H1 (cell line): ENCODE measurements around the gene SPATA25. TPM values are rescaled to one million over a fixed set of nuclear protein-coding genes. Genes with fewer than 3 reads are reported as not detected.

ENCODE experiments used
- CTCF ChIA-PET: fragments of 300-600 bp; sonication (Branson Sonifier 250); formaldehyde crosslinking; loops from one replicate; lab custom pipeline; 2021; ENCODE audit not compliant: partially characterized antibody; lab: Charles Lee
- POLR2A ChIA-PET: fragments of 300-600 bp; sonication (Branson Sonifier 250); formaldehyde crosslinking; loops from one replicate; lab custom pipeline; 2021; ENCODE audit warnings: inconsistent platforms; ENCODE audit not compliant: partially characterized antibody; lab: Charles Lee
- DNase-seq, 2 experiments: peaks; one replicate each; pipeline versions ENCODE4 v3.0.0 to v3.0.0-alpha.2; 2010 to 2022; ENCODE audit warnings: low spot score in 2 of 2, low read depth in 1 of 2, mixed read lengths in 1 of 2
- FAIRE-seq: peaks from 2 replicates; lab custom pipeline; 2011; peaks lifted over from hg19 to GRCh38; lab: Jason Lieb, UNC
- H2AFZ ChIP-seq: 2 replicates; pipeline ENCODE4 v1.8.1; 2012; ENCODE audit warnings: low read length, inconsistent platforms
- H2AK5ac ChIP-seq: 2 replicates; pipeline ENCODE4 v1.6.1; 2013; ENCODE audit warnings: low read depth, low read length
- H2BK120ac ChIP-seq: replicated peaks from 2 replicates; pipeline ENCODE3; 2013; ENCODE audit warnings: low read depth, low read length, inconsistent platforms
- H2BK12ac ChIP-seq: 2 replicates; pipeline ENCODE4 v1.6.1; 2013; ENCODE audit warnings: low read depth, low read length
- H2BK15ac ChIP-seq: 2 replicates; pipeline ENCODE4 v1.6.1; 2013; ENCODE audit warnings: low read length
- H2BK20ac ChIP-seq: 2 replicates; pipeline ENCODE4 v1.6.1; 2013; ENCODE audit warnings: low read length
- H2BK5ac ChIP-seq: 2 replicates; pipeline ENCODE4 v1.6.1; 2013; ENCODE audit warnings: low read depth, low read length
- H3K14ac ChIP-seq: 2 replicates; pipeline ENCODE4 v1.6.1; 2013; ENCODE audit warnings: inconsistent platforms; ENCODE audit not compliant: insufficient read length
- H3K18ac ChIP-seq: 2 replicates; pipeline ENCODE4 v1.6.1; 2013; ENCODE audit warnings: low read length; ENCODE audit errors: extremely low read depth
- H3K23ac ChIP-seq: 2 replicates; pipeline ENCODE4 v1.6.1; 2013; ENCODE audit warnings: inconsistent platforms; ENCODE audit not compliant: insufficient read length
- H3K23me2 ChIP-seq: 2 replicates; pipeline ENCODE4 v1.6.1; 2013; ENCODE audit warnings: low read depth, low read length
- H3K27ac ChIP-seq: 2 replicates; pipeline ENCODE4 v1.6.1; 2011; ENCODE audit warnings: low read depth, low read length, inconsistent platforms
- H3K27me3 ChIP-seq, 4 experiments: replicated peaks in 1 of 4; 1 replicate in 1 of 4; 2 replicates in 3 of 4; pipeline versions ENCODE4 v1.6.1 to v1.8.1; 2011 to 2013; ENCODE audit warnings: low read length in 3 of 4, mild to moderate bottlenecking in 3 of 4, inconsistent platforms in 2 of 4, mixed read lengths in 2 of 4, moderate library complexity in 1 of 4; ENCODE audit not compliant: control insufficient read depth in 3 of 4, insufficient read depth in 3 of 4; ENCODE audit errors: extremely low read depth in 1 of 4
- H3K36me3 ChIP-seq, 4 experiments: 2 replicates each; pipeline versions ENCODE4 v1.6.1 to v1.8.1; 2011 to 2013; ENCODE audit warnings: mild to moderate bottlenecking in 4 of 4, low read length in 3 of 4, moderate library complexity in 2 of 4, control low read depth in 1 of 4, inconsistent platforms in 1 of 4; ENCODE audit not compliant: insufficient read depth in 4 of 4, control insufficient read depth in 2 of 4
- H3K4ac ChIP-seq: replicated peaks from 2 replicates; pipeline ENCODE3; 2013; ENCODE audit warnings: low read length, low read depth, mixed read lengths, inconsistent platforms; ENCODE audit not compliant: insufficient read length
- H3K4me1 ChIP-seq, 4 experiments: replicated peaks in 1 of 4; 1 replicate in 1 of 4; 2 replicates in 3 of 4; pipeline versions ENCODE4 v1.6.1 to v1.8.1; 2011 to 2013; ENCODE audit warnings: low read length in 3 of 4, inconsistent platforms in 2 of 4, mixed read lengths in 1 of 4; ENCODE audit not compliant: insufficient read depth in 4 of 4, control insufficient read depth in 3 of 4
- H3K4me2 ChIP-seq, 2 experiments: 2 replicates each; pipeline versions ENCODE4 v1.6.1 to v1.8.1; 2011 to 2013; ENCODE audit warnings: low read depth in 2 of 2, low read length in 2 of 2, control low read depth in 1 of 2, inconsistent platforms in 1 of 2, mild to moderate bottlenecking in 1 of 2; ENCODE audit not compliant: insufficient read depth in 1 of 2
- H3K4me3 ChIP-seq, 4 experiments: fragments of 200-600, 300-600 bp in 1 of 4; sonication (generic), shearing (Covaris generic), sonication (Bioruptor Twin) in 1 of 4; 2 replicates each; pipeline versions ENCODE4 v1.5.1 to v1.8.1; 2011 to 2016; ENCODE audit warnings: low read length in 4 of 4, low read depth in 3 of 4, control low read depth in 2 of 4, inconsistent platforms in 2 of 4, mild to moderate bottlenecking in 2 of 4, mixed read lengths in 1 of 4, moderate library complexity in 1 of 4; ENCODE audit not compliant: insufficient read depth in 2 of 4; ENCODE audit errors: extremely low read depth in 1 of 4
- H3K56ac ChIP-seq: replicated peaks from 2 replicates; pipeline ENCODE3; 2013; ENCODE audit warnings: low read depth, mild to moderate bottlenecking, mixed read lengths, low read length, inconsistent platforms; ENCODE audit not compliant: insufficient read length
- H3K79me1 ChIP-seq: 2 replicates; pipeline ENCODE4 v1.6.1; 2013; ENCODE audit warnings: low read depth, low read length, control low read depth
- H3K79me2 ChIP-seq, 2 experiments: 2 replicates each; pipeline versions ENCODE4 v1.6.1 to v1.8.1; 2012 to 2013; ENCODE audit warnings: low read length in 2 of 2, mild to moderate bottlenecking in 2 of 2, inconsistent platforms in 1 of 2; ENCODE audit not compliant: insufficient read depth in 2 of 2, control insufficient read depth in 1 of 2
- H3K9ac ChIP-seq, 4 experiments: replicated peaks in 1 of 4; 1 replicate in 1 of 4; 2 replicates in 3 of 4; pipeline versions ENCODE4 v1.6.1 to v1.8.1; 2011 to 2013; ENCODE audit warnings: low read depth in 3 of 4, low read length in 3 of 4, control low read depth in 2 of 4, mild to moderate bottlenecking in 2 of 4, moderate library complexity in 2 of 4, inconsistent platforms in 1 of 4; ENCODE audit errors: extremely low read depth in 1 of 4
- H3K9me3 ChIP-seq, 2 experiments: 2 replicates each; pipeline versions ENCODE4 v1.6.1 to v1.8.1; 2012 to 2013; ENCODE audit warnings: mild to moderate bottlenecking in 2 of 2, moderate library complexity in 2 of 2, control low read depth in 1 of 2, inconsistent platforms in 1 of 2, low read depth in 1 of 2, low read length in 1 of 2, mixed read lengths in 1 of 2; ENCODE audit not compliant: insufficient read depth in 2 of 2
- H4K20me1 ChIP-seq, 2 experiments: replicated peaks in 1 of 2; 2 replicates each; pipeline versions ENCODE3 to v1.8.1; 2011 to 2013; ENCODE audit warnings: inconsistent platforms in 2 of 2, low read length in 2 of 2, mild to moderate bottlenecking in 1 of 2; ENCODE audit not compliant: insufficient read depth in 2 of 2, control insufficient read depth in 1 of 2
- H4K5ac ChIP-seq: 2 replicates; pipeline ENCODE4 v1.6.1; 2013; ENCODE audit warnings: low read length, low read depth, mixed read lengths, inconsistent platforms; ENCODE audit not compliant: insufficient read length
- H4K8ac ChIP-seq: 2 replicates; pipeline ENCODE4 v1.8.0; 2013; ENCODE audit warnings: mild to moderate bottlenecking, moderate library complexity, low read length, inconsistent platforms; ENCODE audit not compliant: insufficient read depth; ENCODE audit errors: extremely low read depth
- H4K91ac ChIP-seq: replicated peaks from 2 replicates; pipeline ENCODE3; 2013; ENCODE audit warnings: low read length, mixed read lengths, inconsistent platforms; ENCODE audit not compliant: insufficient read length
- ASH2L ChIP-seq: fragments of 200-600, 300-600 bp; sonication (generic); IDR thresholded peaks from one replicate; pipeline ENCODE4 v1.7.1; 2017; ENCODE audit warnings: low read length
- BRCA1 ChIP-seq: IDR thresholded peaks from 2 replicates; pipeline ENCODE4 v1.6.1; 2012; ENCODE audit warnings: low read depth, low read length, improper control_type of control experiment
- CBX8 ChIP-seq: fragments of 300-800, 300-1000 bp; sonication (generic); IDR thresholded peaks from 2 replicates; pipeline ENCODE4 v1.7.1; 2016; ENCODE audit warnings: low read depth, low read length, borderline replicate concordance
- CHD2 ChIP-seq: IDR thresholded peaks from 2 replicates; pipeline ENCODE4 v1.6.1; 2012; ENCODE audit warnings: low read length, improper control_type of control experiment
- CTBP2 ChIP-seq: IDR thresholded peaks from 2 replicates; pipeline ENCODE4 v1.7.0; 2011; ENCODE audit warnings: borderline replicate concordance, mild to moderate bottlenecking, moderate library complexity, mixed read lengths, low read length; ENCODE audit not compliant: insufficient read depth, insufficient read length
- EZH2 ChIP-seq: fragments of 200-600 bp; sonication (generic); IDR thresholded peaks from 2 replicates; pipeline ENCODE4 v1.7.1; 2012; ENCODE audit warnings: low read depth, mild to moderate bottlenecking, moderate library complexity, low read length, inconsistent platforms; ENCODE audit not compliant: severe bottlenecking
- KDM4A ChIP-seq: IDR thresholded peaks from one replicate; pipeline ENCODE4 v1.7.1; 2012; ENCODE audit warnings: low read depth, mild to moderate bottlenecking, moderate library complexity, low read length, inconsistent platforms; ENCODE audit not compliant: severe bottlenecking
- KDM5A ChIP-seq: fragments of 200-600 bp; IDR thresholded peaks from 2 replicates; pipeline ENCODE4 v1.7.1; 2012; ENCODE audit warnings: mild to moderate bottlenecking, low read length, inconsistent platforms, mixed read lengths
- NANOG ChIP-seq: IDR thresholded peaks from 2 replicates; pipeline ENCODE4 v1.6.1; 2011; ENCODE audit warnings: low read length, low read depth, mild to moderate bottlenecking, inconsistent platforms; ENCODE audit not compliant: insufficient read depth, poor library complexity, severe bottlenecking
- PHF8 ChIP-seq: fragments of 200-600 bp; sonication (generic); conservative IDR thresholded peaks from 2 replicates; pipeline ENCODE4 v1.7.1; 2012; ENCODE audit warnings: low read depth, mild to moderate bottlenecking, inconsistent platforms, low read length, moderate library complexity
- ZNF274 ChIP-seq: IDR thresholded peaks from 2 replicates; pipeline ENCODE4 v1.7.0; 2012; ENCODE audit warnings: low read length, borderline replicate concordance; ENCODE audit errors: extremely low read depth
- WGBS, 2 experiments: shearing (Covaris generic) in 1 of 2; methylation state at CpG; one replicate each; pipeline versions ENCODE4 v1.1.6 to v1.1.7; 2013 to 2015; ENCODE audit warnings: low lambda C conversion rate in 2 of 2, mixed read lengths in 2 of 2, inconsistent platforms in 1 of 2, low coverage in 1 of 2, missing lambda C conversion rate in 1 of 2; ENCODE audit not compliant: insufficient replicate concordance in 2 of 2, insufficient coverage in 1 of 2, insufficient read length in 1 of 2; ENCODE audit errors: extremely low coverage in 1 of 2, missing lambda C conversion rate in 1 of 2; 5-methylcytosine and 5-hydroxymethylcytosine counted together
- polyA plus RNA-seq, 7 experiments: library from polyadenylated mRNA; depleted of rRNA in 3 of 7; stranded (reverse) in 5 of 7; unstranded in 2 of 7; fragments of >200 nt in 5 of 7; fragments of 200-250 nt in 2 of 7; gene quantifications; 1 replicate in 5 of 7; 2 replicates in 1 of 7; 4 replicates in 1 of 7; pipeline versions ENCODE4 v1.2.1 to v1.2.3, GENCODE V29; 2011 to 2013; ENCODE audit warnings: missing spikeins in 2 of 7, mixed read lengths in 2 of 7
- total RNA-seq: library from RNA; stranded (reverse); fragmentation: NEBNext Ultra II Directional; extraction: Animal tissue kit (Norgen Biotek cat#: 25700); gene quantifications from 2 replicates; pipeline ENCODE4 v1.2.1, GENCODE V29; 2021

The SPATA25 gene
- total and polyA plus RNA-seq, 2 of the 8 experiments (the other 6 are each of a cell fraction or from before 2014, with no cell fraction given) = 2.0 to 3.0 TPM

DNA sequence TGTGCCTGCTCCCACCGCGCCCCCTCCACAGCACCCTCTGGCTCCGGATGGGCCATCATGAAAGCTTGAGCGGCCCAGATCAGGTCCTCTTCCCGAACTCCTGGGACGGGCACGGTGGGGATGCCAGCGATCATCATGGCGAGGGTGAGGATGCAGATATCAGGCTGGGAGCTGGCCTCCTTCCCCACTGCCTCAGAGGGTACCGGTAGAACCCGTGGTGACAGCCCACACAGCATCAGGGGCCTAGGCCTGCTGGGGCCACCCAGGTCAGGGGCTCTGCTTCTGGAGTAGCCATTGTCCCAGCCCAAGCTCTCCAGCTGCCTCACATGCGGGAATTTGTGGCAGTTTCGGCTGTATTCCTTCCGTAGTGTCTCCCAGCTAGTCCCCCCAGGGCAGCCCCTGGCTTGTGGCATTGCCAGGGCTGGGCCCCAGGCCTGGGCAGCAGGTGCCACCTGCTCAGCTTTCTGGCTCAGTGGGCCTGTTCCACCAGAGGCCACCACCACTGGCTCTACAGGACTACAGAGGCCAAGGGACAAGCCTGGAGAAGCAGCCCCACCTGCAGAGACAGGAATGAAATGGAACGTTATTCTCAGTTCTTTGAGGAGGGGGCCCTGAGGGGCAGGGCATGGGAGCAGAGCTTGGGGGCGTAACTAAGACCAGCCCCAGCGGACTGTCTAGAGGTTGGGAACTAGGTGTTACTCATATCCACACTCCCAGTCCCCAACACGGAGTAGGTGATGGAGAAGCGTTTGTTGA lies 654 bp downstream of the SPATA25 start:
- H3K18ac ChIP-seq = no peak overlapping the region
- no peak overlapping the region for H2BK5ac ChIP-seq
- no peaks in the 10 kb centered on the region for H3K9me3 ChIP-seq
- peaks cover 8 to 18% (median 16%) of the 10 kb centered on the region in 4 experiments for H3K36me3 ChIP-seq
- DNase-seq (no peak), FAIRE-seq (no peak)
- H4K8ac ChIP-seq = 0 out of 2 replicates have a peak overlapping the region, but pooled peaks have one; percentile 35
- ChIA-PET POLR2A (interaction anchor here (0.6 to 1.7 kb wide), 9 partner anchors 9 to 62 kb away, joined by 3 to 8 read pairs (median 4); partner anchors contain the start of gene PCIF1), CTCF (interaction anchor here (1.0 kb wide), 1 partner anchor 65 kb away, joined by 3 read pairs; no protein-coding TSS in a partner anchor)
- H2AFZ ChIP-seq = no peak overlapping the region
- H3K23me2 ChIP-seq = peaks cover 13% of the 10 kb centered on the region; the same call in 1 of the 2 replicates
- no peak overlapping the region for H4K91ac ChIP-seq
- H2AK5ac ChIP-seq = no peak overlapping the region
- peaks cover 0 to 17% of the 10 kb centered on the region in 2 experiments; a peak in 1 of 4 replicates for H3K79me2 ChIP-seq
- WGBS, 2 experiments = 94% methylated on average over 19 of the region's 19 CpGs; no CpG with 5 or more reads in 1 of the 2 experiments
- peaks cover 0 to 7% of the 10 kb centered on the region in 2 experiments for H4K20me1 ChIP-seq
- H3K27me3 ChIP-seq = no peaks in the 10 kb centered on the region
- H3K27ac ChIP-seq = no peak overlapping the region
- H3K9ac ChIP-seq = no peak overlapping the region
- no peak overlapping the region for H2BK20ac ChIP-seq
- no peak overlapping the region for H3K4me3 ChIP-seq
- no peak overlapping the region for H3K4ac ChIP-seq
- no peak overlapping the region for H2BK15ac ChIP-seq
- no peak overlapping the region for H3K56ac ChIP-seq
- H2BK12ac ChIP-seq = no peak overlapping the region
- H3K14ac ChIP-seq = no peak overlapping the region
- no peak overlapping the region for H3K4me2 ChIP-seq
- no peak overlapping the region for H3K23ac ChIP-seq
- H2BK120ac ChIP-seq = no peak overlapping the region
- peaks cover 3% of the 10 kb centered on the region; the same call in 1 of the 2 replicates for H3K79me1 ChIP-seq
- H4K5ac ChIP-seq = no peak overlapping the region
- peaks cover 0 to 7% (median 4%) of the 10 kb centered on the region in 4 experiments; a peak in 6 of 7 replicates for H3K4me1 ChIP-seq
- TF ChIP-seq CHD2 (no peak), CBX8 (no peak), ASH2L (no peak), ZNF274 (no peak), KDM4A (no peak), NANOG (no peak), EZH2 (no peak), KDM5A (no peak), PHF8 (no peak), CTBP2 (no peak), BRCA1 (no peak)
